Caco-2 (cell line): ENCODE measurements around the gene CROCC2. TPM values are rescaled to one million over a fixed set of nuclear protein-coding genes. Genes with fewer than 3 reads are reported as not detected.
A peak's percentile ranks its signal among the peaks of the same experiment; 100 is the strongest.

Source experiments
- BruUV-seq: library from RNA; stranded (reverse); fragments of 400-500 nt; replicated peaks from 2 replicates; lab custom pipeline; 2021; lab: Mats Ljungman, UMichigan
- CTCF ChIA-PET: fragments of 300-600 bp; sonication (Branson Sonifier 250); formaldehyde crosslinking; loops from one replicate; lab custom pipeline; 2022; ENCODE audit warnings: antibody characterized with exemption; lab: Charles Lee
- POLR2A ChIA-PET: fragments of 300-600 bp; sonication (Branson Sonifier 250); formaldehyde crosslinking; loops from one replicate; lab custom pipeline; 2022; ENCODE audit warnings: antibody characterized with exemption; lab: Charles Lee
- DNase-seq, 2 experiments: peaks; one replicate each; pipeline versions ENCODE4 v3.0.0 to v3.0.0-alpha.2; 2020 to 2022
- H3K27me3 ChIP-seq: replicated peaks from 2 replicates; pipeline ENCODE4 v1.6.0; 2011; ENCODE audit warnings: low read length; ENCODE audit not compliant: control insufficient read depth, insufficient read depth
- H3K36me3 ChIP-seq: 2 replicates; pipeline ENCODE4 v1.5.1; 2011; ENCODE audit warnings: low read length; ENCODE audit not compliant: control insufficient read depth, insufficient read depth
- H3K4me1 ChIP-seq: fragments of 250-450 bp; sonication (Bioruptor Pico); 2 replicates; pipeline ENCODE4 v1.5.1; 2020; ENCODE audit warnings: mild to moderate bottlenecking
- H3K4me3 ChIP-seq: 2 replicates; pipeline ENCODE4 v1.5.1; 2011; ENCODE audit warnings: low read depth, mild to moderate bottlenecking, control low read depth, low read length
- H3K9me3 ChIP-seq: fragments of 250-450 bp; sonication (Bioruptor Pico); 2 replicates; pipeline ENCODE4 v1.5.1; 2020; ENCODE audit warnings: mild to moderate bottlenecking, moderate library complexity
- H3K27ac Mint-ChIP-seq: one replicate; pipeline ENCODE4 v1.8.0; 2022; ENCODE audit warnings: mixed read lengths; ENCODE audit not compliant: unreplicated experiment
- H3K27me3 Mint-ChIP-seq: one replicate; pipeline ENCODE4 v1.8.0; 2022; ENCODE audit warnings: mixed read lengths; ENCODE audit not compliant: insufficient read depth, unreplicated experiment
- H3K36me3 Mint-ChIP-seq: one replicate; pipeline ENCODE4 v1.8.0; 2022; ENCODE audit warnings: mild to moderate bottlenecking, mixed read lengths; ENCODE audit not compliant: insufficient read depth, unreplicated experiment
- H3K4me1 Mint-ChIP-seq: one replicate; pipeline ENCODE4 v1.8.0; 2022; ENCODE audit warnings: low read depth, mixed read lengths; ENCODE audit not compliant: unreplicated experiment
- H3K4me3 Mint-ChIP-seq: one replicate; pipeline ENCODE4 v1.8.0; 2022; ENCODE audit warnings: mild to moderate bottlenecking, moderate library complexity, mixed read lengths; ENCODE audit not compliant: unreplicated experiment
- H3K9me3 Mint-ChIP-seq: one replicate; pipeline ENCODE4 v1.8.0; 2022; ENCODE audit warnings: mixed read lengths; ENCODE audit not compliant: unreplicated experiment
- intact Hi-C: fragments of 100-400 bp; cut with micrococcal nuclease; formaldehyde crosslinking; loops from one replicate; pipeline ENCODE4 v1.10.0; 2022; ENCODE audit not compliant: unreplicated experiment
- total RNA-seq: library from RNA; stranded (reverse); gene quantifications from 2 replicates; pipeline ENCODE4 v1.2.3, GENCODE V29; 2022
- TF ChIP-seq, protein P1 (sequence below), 2 experiments: fragments of 200-600 bp in 1 of 2; IDR thresholded peaks; 1 replicate in 1 of 2; 2 replicates in 1 of 2; pipeline versions ENCODE4 v1.5.1 to v1.8.0; 2011 to 2022; ENCODE audit warnings: antibody characterized with exemption in 1 of 2, control low read depth in 1 of 2, inconsistent platforms in 1 of 2, low read depth in 1 of 2, low read length in 1 of 2, mild to moderate bottlenecking in 1 of 2, moderate library complexity in 1 of 2; ENCODE audit not compliant: insufficient read depth in 1 of 2, severe bottlenecking in 1 of 2, unreplicated experiment in 1 of 2

Gene CROCC2
- total RNA-seq, 1 experiment from 2014 or later = not detected

DNA sequence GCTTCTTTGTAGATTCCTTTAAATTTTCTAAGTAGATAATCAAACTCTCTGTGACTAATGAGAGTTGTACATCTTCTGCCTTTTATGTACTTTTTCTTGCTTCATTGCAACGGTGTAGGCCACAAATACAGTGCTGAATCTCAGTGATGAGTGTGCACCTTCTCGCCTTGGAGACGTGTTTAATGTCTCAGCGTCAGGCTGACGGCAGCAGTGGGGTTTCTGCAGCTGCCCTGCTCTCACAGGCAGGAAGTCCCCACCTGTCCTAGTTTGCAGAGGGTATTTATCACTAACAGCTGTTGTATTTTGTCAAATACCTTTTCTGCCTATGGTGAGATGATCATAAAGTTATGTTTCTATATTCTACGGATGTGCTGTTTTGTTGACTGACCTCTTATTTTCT lies 24.2 kb upstream of the CROCC2 start:
- no peaks in the 10 kb centered on the region for H3K9me3 ChIP-seq
- H3K4me1 ChIP-seq = no peaks in the 10 kb centered on the region
- intact Hi-C loops = no loop called here
- no peaks in the 10 kb centered on the region for H3K27me3 ChIP-seq
- CTCF ChIA-PET = no interaction called here
- no peak overlapping the region for H3K27ac Mint-ChIP-seq
- H3K4me3 ChIP-seq = no peak overlapping the region
- DNase-seq = peak in 1 of 2 experiments; percentile 16
- BruUV-seq = no TSS peak
- H3K36me3 ChIP-seq = no peaks in the 10 kb centered on the region
- peaks cover 28% of the 10 kb centered on the region for H3K36me3 Mint-ChIP-seq
- POLR2A ChIA-PET = no interaction called here
- H3K9me3 Mint-ChIP-seq = no peaks in the 10 kb centered on the region
- H3K4me1 Mint-ChIP-seq = no peaks in the 10 kb centered on the region
- no peaks in the 10 kb centered on the region for H3K27me3 Mint-ChIP-seq
- no peak overlapping the region for H3K4me3 Mint-ChIP-seq
- TF ChIP-seq, protein P1, sequence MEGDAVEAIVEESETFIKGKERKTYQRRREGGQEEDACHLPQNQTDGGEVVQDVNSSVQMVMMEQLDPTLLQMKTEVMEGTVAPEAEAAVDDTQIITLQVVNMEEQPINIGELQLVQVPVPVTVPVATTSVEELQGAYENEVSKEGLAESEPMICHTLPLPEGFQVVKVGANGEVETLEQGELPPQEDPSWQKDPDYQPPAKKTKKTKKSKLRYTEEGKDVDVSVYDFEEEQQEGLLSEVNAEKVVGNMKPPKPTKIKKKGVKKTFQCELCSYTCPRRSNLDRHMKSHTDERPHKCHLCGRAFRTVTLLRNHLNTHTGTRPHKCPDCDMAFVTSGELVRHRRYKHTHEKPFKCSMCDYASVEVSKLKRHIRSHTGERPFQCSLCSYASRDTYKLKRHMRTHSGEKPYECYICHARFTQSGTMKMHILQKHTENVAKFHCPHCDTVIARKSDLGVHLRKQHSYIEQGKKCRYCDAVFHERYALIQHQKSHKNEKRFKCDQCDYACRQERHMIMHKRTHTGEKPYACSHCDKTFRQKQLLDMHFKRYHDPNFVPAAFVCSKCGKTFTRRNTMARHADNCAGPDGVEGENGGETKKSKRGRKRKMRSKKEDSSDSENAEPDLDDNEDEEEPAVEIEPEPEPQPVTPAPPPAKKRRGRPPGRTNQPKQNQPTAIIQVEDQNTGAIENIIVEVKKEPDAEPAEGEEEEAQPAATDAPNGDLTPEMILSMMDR (IDR thresholded peaks at IDR 0.05; ENCODE audit: insufficient read depth in 1 of 2, low read depth in 1 of 2, low read length in 1 of 2, severe bottlenecking in 1 of 2, unreplicated experiment in 1 of 2) = no peak

DNA sequence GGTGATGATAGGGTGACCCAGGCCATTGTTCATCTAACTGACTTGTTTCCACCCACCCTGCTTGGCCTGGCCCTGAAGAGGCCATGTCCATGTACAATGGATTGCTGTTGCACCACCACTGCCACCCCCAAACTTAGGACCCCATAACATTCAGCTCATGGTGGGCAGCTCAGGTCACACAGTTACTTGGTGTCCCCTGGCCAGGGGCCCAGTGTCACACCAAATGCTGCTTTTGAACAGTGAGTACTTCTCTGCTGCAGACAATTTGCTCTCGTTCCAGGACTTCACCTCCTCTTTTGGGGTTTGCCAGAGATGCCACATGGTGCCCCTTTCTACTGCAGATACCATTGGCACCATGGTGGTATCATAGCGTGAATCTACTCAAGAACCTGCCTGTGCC lies 21.9 kb upstream of the CROCC2 start:
- TF ChIP-seq, protein P1 (IDR thresholded peaks at IDR 0.05; ENCODE audit: insufficient read depth in 1 of 2, low read depth in 1 of 2, low read length in 1 of 2, severe bottlenecking in 1 of 2, unreplicated experiment in 1 of 2) = no peak
- H3K4me1 ChIP-seq = no peaks in the 10 kb centered on the region
- no peaks in the 10 kb centered on the region for H3K27me3 ChIP-seq
- H3K9me3 ChIP-seq = no peaks in the 10 kb centered on the region
- H3K4me3 Mint-ChIP-seq = no peak overlapping the region
- POLR2A ChIA-PET = no interaction called here
- CTCF ChIA-PET = no interaction called here
- no peak overlapping the region for H3K27ac Mint-ChIP-seq
- no peaks in the 10 kb centered on the region for H3K36me3 ChIP-seq
- H3K9me3 Mint-ChIP-seq = no peaks in the 10 kb centered on the region
- no peaks in the 10 kb centered on the region for H3K4me1 Mint-ChIP-seq
- intact Hi-C loops = no loop called here
- no peak overlapping the region for H3K4me3 ChIP-seq
- no peak for DNase-seq
- peaks cover 35% of the 10 kb centered on the region for H3K36me3 Mint-ChIP-seq
- no peaks in the 10 kb centered on the region for H3K27me3 Mint-ChIP-seq
- BruUV-seq = no TSS peak

DNA sequence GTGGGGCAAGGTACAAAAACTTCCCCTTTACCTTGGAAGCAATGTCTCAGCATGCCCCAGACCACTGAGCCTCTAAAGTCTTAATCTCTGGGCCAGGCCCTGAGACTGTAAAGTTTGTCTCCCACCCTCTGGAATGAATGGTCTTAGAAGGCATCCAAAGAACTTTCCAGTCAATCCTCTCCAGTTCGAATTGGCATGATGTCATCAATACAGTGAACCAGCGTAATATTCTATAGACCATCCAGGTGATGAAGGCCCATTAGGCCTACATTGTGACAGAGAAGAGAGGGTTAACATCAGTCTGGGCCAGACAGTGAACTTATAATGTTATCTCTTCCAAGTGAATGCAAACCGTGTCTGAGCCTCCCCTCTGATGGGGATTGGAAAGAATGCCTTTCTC lies 21.4 kb upstream of the CROCC2 start:
- DNase-seq = no peak
- TF ChIP-seq, protein P1 (IDR thresholded peaks at IDR 0.05; ENCODE audit: insufficient read depth in 1 of 2, low read depth in 1 of 2, low read length in 1 of 2, severe bottlenecking in 1 of 2, unreplicated experiment in 1 of 2) = no peak
- no peaks in the 10 kb centered on the region for H3K9me3 Mint-ChIP-seq
- Histone ChIP-seq H3K4me1 (no peaks in the 10 kb centered on the region), H3K4me3 (no peak overlapping the region), H3K9me3 (no peaks in the 10 kb centered on the region), H3K36me3 (no peaks in the 10 kb centered on the region), H3K27me3 (no peaks in the 10 kb centered on the region)
- no peak overlapping the region for H3K27ac Mint-ChIP-seq
- ChIA-PET POLR2A (no interaction called here), CTCF (no interaction called here)
- peaks cover 35% of the 10 kb centered on the region for H3K36me3 Mint-ChIP-seq
- no peaks in the 10 kb centered on the region for H3K4me1 Mint-ChIP-seq
- intact Hi-C loops = no loop called here
- no peaks in the 10 kb centered on the region for H3K27me3 Mint-ChIP-seq
- H3K4me3 Mint-ChIP-seq = no peak overlapping the region
- no TSS peak for BruUV-seq
